DMS53 treated with DMSO at 0.1 percent for 48 hours (cell line): ENCODE data around the gene TBCD.

Experiments
- DNase-seq: peaks from one replicate; lab custom pipeline; 2025; ENCODE audit not compliant: unreplicated experiment; lab: John Stamatoyannopoulos, UW

The TBCD gene

DNA sequence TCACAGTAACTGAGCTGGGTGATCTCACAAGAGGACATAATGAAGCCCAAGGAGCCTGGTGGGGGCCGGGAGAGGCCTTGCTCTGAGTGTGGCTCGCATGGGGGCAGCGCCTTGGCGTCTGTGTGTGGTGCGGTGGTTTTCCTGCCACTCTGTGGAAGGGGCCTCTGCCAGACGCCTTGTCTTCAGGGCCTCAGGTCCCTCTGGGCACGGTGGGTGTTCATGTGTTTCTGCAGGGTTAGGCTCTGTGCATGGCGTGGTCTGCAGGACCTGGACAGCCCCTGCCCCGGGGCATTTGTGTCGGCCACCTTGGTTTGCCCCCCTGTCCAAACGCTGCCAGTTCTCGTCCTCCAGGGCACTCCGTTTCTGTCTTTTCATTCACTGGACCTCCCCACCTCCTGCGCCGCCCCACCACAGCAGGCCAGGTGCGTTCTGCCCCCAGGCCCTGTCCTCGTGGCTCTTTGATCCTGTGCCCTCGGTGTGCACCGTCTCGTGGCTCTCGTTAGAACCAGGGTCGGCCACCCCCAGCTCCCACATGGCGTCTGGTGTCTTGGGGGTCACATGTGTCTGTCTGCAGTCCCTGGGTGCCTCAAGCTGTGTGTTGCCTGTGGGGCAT is 131.7 kb downstream of the TBCD start:
- DNase-seq, result no peak

GRCh38 chr17:82884341-82884969 is 132.6 kb downstream of the TBCD start:
- no peak for DNase-seq

GRCh38 chr17:82884970-82885353 is 133.1 kb downstream of the TBCD start:
- no peak for DNase-seq

GRCh38 chr17:82887255-82888164 is 135.6 kb downstream of the TBCD start:
- no peak for DNase-seq

DNA sequence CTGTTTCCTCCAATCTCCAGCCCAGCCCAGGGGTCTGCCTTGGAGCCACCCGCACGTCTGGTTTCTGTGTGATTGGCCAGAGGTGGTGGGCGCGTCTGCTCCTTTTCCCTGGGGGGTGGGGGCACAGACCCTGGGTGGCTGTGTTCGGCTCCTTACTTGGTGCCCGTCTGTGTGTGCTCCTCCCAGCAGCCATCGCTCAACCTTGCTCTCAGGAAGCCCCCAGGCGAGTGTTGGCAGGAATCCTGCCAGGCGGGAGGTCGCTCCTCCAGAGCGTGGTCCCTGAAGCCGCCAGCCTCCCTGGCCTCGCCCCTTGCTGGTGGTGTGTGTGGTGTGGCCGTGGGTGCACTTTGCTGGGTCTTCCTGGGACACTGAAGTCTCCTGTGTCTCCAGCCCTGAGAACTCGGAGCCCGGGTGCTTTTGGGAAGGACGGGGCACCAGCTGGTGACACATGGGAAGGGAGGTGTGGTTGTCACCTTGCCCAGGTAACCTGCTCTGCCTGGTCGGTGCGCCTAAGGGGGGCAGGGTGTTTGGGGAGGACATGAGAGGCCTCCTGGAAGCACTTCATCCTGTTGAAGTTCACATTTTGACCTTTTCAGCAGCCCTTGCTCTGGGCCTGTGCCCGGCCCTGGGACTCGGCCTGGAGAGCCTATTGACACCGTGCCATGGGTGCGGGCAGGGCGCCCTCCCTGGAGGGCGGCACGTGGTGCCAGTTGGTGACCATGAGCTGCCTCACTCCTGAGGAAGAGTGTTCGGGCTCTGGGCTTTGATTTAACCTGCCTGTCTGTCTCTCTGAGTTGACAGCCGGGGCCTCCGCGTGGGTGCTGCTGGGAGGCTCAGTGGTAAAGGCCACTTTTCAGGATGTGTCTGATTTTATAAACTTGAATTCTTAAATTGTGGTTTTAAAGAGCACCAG is 137.0 kb downstream of the TBCD start:
- DNase-seq, result no peak

GRCh38 chr17:82889496-82890338 is 137.9 kb downstream of the TBCD start:
- DNase-seq, result no peak

- no peak for DNase-seq
Measured at GRCh38 chr17:82890339-82890730, 138.5 kb downstream of the TBCD start.

DNA sequence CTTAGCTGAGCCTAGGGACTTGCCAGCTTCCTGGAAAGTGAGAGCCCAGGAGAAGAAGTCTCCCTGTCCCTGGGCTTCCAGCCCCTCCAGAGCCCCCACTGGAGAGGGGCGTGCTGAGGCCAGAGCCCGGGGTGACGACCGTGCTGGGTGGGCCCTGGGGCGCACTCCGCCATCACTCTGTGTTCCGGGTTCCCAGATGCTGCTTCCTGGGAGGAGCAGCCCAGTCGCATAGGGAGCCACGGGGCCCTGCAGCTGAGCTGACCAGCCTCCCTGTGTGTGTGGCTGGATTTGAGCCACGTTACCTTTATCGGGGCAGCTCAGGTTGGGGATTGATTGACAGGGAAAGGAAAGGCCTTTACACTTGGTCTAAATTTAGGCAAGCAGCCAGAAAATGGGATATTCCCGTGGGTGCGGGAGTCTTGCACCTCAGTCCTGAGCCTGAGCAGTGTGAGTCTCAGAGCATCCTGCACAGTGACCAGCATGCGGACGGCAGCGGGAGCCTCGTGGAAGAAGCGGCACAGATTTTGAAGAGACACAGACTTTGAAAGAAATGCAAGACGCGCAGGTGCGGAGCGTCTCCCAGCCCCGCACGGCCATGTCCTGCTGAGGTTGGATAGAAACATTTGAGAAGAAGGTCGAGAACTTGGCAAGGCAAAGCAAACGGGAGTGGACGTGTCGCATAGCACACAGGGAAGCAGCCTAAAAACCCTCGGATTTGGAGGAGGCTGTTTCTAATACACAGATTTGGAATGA is 139.2 kb downstream of the TBCD start:
- no peak for DNase-seq

DNA sequence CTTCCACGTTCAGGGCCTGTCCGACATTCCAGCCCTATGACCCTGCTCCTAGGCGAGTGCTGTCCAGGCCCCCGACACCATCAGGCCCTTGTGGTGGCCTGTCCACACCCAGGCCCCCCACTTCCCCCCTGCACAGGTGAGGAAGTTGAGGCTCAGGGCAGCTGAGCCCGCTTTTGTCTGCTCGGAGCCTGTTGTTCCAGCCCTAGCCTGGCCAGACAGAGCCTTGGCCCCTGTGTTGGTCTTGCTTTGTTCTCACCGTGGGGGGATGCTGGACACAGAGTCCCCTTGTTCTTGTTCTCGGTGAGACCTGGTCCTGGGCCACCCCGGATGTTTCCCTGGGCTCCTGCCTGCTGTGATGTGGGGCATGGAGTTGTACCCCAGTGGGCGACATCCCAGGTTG is 140.0 kb downstream of the TBCD start:
- no peak for DNase-seq

GRCh38 chr17:82892899-82893565 is 141.2 kb downstream of the TBCD start:
- no peak for DNase-seq

GRCh38 chr17:82893779-82894178 is 141.9 kb downstream of the TBCD start:
- no peak for DNase-seq

GRCh38 chr17:82894389-82894788 is 142.5 kb downstream of the TBCD start:
- DNase-seq, result no peak

DNA sequence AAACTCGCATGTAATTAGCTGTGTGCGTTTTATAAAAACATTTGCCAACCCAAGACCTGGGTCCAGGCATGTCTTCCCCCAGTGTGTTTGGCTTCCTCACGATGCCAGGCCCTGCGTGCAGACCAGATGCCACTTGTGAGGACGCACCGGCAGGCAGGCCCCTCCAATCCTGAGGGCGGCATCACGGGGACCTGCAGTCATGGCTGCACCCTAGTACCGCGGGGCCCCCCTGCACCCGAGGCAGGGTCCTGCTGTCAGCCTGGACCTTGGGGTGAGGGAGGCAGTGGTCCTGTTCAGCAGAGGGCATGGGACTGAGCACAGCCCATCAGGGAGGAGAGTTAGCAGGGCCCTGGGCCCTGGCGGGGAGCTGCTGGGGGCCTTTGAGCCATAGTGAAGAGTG is 143.2 kb downstream of the TBCD start:
- no peak for DNase-seq

- no peak for DNase-seq
Measured at GRCh38 chr17:82896071-82897000, 144.5 kb downstream of the TBCD start.

- DNase-seq, result no peak
Measured at GRCh38 chr17:82897514-82898249, 145.8 kb downstream of the TBCD start.

DNA sequence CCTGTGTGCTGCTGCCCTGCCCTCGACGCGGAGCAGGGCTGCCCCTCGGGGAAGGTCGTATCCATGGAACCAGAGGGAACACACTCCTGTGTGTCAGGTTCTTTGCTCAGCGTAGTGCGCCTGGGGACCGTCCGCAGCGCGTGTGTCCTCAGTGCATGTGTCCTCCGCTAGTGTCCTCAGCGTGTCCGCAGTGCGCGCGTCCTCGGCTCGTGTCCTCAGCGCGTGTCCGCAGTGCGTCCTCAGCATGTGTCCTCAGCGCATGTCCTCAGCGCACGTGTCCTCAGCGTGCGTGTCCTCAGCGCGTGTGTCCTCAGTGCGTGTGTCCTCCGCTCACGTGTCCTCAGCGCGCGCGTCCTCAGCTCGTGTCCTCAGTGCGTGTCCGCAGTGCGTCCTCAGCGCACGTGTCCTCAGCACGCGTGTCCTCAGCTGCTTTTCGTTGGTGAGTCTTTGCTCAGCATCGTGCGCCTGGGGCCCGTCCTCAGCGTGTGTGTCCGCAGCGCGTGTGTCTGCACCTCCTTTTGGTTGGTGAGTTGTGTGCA is 147.2 kb downstream of the TBCD start:
- no peak for DNase-seq

- no peak for DNase-seq
Measured at GRCh38 chr17:82899941-82900340, 148.1 kb downstream of the TBCD start.
